PFSK-1 (cell line): ENCODE results near the gene DENND2A.

Source experiments
- FOXP2 ChIP-seq: optimal IDR thresholded peaks from 2 replicates; pipeline ENCODE3; 2011; ENCODE audit warnings: borderline replicate concordance, control low read depth, inconsistent platforms; ENCODE audit not compliant: insufficient read depth; ENCODE audit errors: extremely low read length, extremely low read depth
- POLR2AphosphoS5 ChIP-seq: IDR thresholded peaks from 2 replicates; pipeline ENCODE4 v1.6.1; 2012; ENCODE audit warnings: low read depth, mild to moderate bottlenecking, control low read depth, low read length, moderate library complexity
- REST ChIP-seq, 2 experiments: IDR thresholded peaks; 2 replicates each; pipeline versions ENCODE4 v1.6.1 to v1.8.0; 2011 to 2012; ENCODE audit warnings: low read depth in 2 of 2, low read length in 2 of 2, control low read depth in 1 of 2, inconsistent platforms in 1 of 2, mild to moderate bottlenecking in 1 of 2, moderate library complexity in 1 of 2; ENCODE audit not compliant: insufficient read depth in 1 of 2
- SIN3A ChIP-seq: IDR thresholded peaks from 2 replicates; pipeline ENCODE4 v1.6.1; 2012; ENCODE audit warnings: mild to moderate bottlenecking, low read length, moderate library complexity, borderline replicate concordance; ENCODE audit not compliant: insufficient read depth
- TAF1 ChIP-seq: IDR thresholded peaks from 2 replicates; pipeline ENCODE4 v1.6.1; 2012; ENCODE audit warnings: low read length, control low read depth, borderline replicate concordance; ENCODE audit not compliant: insufficient read depth

The DENND2A gene

GRCh38 chr7:140635816-140636215, 4.8 kb downstream of the DENND2A start:
- no peak for TF ChIP-seq TAF1

- TF ChIP-seq SIN3A (no peak), POLR2AphosphoS5 (no peak), TAF1 (no peak), FOXP2 (no peak), REST (IDR thresholded peaks at IDR 0.05; ENCODE audit: insufficient read depth in 1 of 2, low read depth in 2 of 2, low read length in 2 of 2) (no peak)
Measured at GRCh38 chr7:140635345-140635744, 5.3 kb downstream of the DENND2A start.

- TF ChIP-seq REST (IDR thresholded peaks at IDR 0.05; ENCODE audit: insufficient read depth in 1 of 2, low read depth in 2 of 2, low read length in 2 of 2) (no peak), TAF1 (no peak), SIN3A (no peak)
Measured at GRCh38 chr7:140631602-140632001, 9.0 kb downstream of the DENND2A start.

GRCh38 chr7:140631021-140631420, 9.6 kb downstream of the DENND2A start:
- no peak for TF ChIP-seq FOXP2
- no peak for TF ChIP-seq TAF1

- TF ChIP-seq FOXP2 (peak; percentile 87), POLR2AphosphoS5 (no peak)
Measured at GRCh38 chr7:140625908-140626868, 14.4 kb downstream of the DENND2A start.

GRCh38 chr7:140624392-140625191, 16.0 kb downstream of the DENND2A start:
- TF ChIP-seq SIN3A: no peak
- peak; percentile 4 for TF ChIP-seq FOXP2

GRCh38 chr7:140623980-140624379, 16.6 kb downstream of the DENND2A start:
- no peak for TF ChIP-seq REST (IDR thresholded peaks at IDR 0.05; ENCODE audit: insufficient read depth in 1 of 2, low read depth in 2 of 2, low read length in 2 of 2)
- peak; percentile 63 for TF ChIP-seq FOXP2
- no peak for TF ChIP-seq POLR2AphosphoS5
- TF ChIP-seq SIN3A: no peak
- TF ChIP-seq TAF1: no peak
